GM12873 (cell line): ENCODE data around the gene YAP1.

Experiments
- TF ChIP-seq, protein P1 (sequence below): IDR thresholded peaks from 2 replicates; pipeline ENCODE4 v1.5.1; 2012; ENCODE audit warnings: low read depth, mild to moderate bottlenecking, moderate library complexity, low read length, control low read depth; ENCODE audit not compliant: insufficient read depth; ENCODE audit errors: missing control alignments

The YAP1 gene

DNA sequence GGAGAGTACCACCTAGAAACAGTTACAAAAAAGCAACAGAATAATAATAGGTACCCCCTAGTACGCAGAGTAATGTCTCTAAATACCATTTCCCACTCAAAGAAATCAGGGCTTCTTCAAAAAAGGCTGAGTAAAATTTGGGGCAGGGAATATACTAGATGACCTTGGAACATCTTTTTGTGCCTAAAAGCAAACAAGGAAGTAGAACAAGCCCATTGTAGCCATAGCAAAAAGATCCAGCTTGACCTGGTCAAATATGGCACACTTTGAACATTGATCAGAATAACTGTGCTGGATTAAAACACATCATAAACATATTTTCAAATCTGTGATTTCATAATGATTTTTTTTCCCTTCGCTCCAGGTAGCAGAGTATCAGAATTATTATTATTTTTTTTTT lies 91.5 kb downstream of the YAP1 start:
- TF ChIP-seq, protein P1, sequence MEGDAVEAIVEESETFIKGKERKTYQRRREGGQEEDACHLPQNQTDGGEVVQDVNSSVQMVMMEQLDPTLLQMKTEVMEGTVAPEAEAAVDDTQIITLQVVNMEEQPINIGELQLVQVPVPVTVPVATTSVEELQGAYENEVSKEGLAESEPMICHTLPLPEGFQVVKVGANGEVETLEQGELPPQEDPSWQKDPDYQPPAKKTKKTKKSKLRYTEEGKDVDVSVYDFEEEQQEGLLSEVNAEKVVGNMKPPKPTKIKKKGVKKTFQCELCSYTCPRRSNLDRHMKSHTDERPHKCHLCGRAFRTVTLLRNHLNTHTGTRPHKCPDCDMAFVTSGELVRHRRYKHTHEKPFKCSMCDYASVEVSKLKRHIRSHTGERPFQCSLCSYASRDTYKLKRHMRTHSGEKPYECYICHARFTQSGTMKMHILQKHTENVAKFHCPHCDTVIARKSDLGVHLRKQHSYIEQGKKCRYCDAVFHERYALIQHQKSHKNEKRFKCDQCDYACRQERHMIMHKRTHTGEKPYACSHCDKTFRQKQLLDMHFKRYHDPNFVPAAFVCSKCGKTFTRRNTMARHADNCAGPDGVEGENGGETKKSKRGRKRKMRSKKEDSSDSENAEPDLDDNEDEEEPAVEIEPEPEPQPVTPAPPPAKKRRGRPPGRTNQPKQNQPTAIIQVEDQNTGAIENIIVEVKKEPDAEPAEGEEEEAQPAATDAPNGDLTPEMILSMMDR = no peak

DNA sequence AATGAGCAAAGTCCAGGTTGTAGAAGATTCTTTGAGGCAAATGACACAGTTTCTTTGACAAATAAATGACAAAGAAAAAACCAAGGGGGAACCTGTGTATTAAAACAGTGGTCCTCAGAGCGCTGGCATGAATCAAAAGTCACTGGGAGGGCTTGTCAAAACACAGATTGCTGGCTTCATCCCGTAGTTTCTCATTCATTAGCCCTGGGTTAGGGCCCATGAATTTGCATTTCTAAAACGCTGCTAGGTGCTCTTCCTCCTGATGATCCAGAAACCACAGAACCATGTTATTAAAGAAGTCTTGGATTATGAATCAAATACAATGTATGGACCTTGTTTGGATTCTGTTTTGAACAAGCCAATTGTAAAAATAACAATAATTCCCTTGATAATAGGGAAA lies 92.7 kb downstream of the YAP1 start:
- TF ChIP-seq, protein P1 = no peak

DNA sequence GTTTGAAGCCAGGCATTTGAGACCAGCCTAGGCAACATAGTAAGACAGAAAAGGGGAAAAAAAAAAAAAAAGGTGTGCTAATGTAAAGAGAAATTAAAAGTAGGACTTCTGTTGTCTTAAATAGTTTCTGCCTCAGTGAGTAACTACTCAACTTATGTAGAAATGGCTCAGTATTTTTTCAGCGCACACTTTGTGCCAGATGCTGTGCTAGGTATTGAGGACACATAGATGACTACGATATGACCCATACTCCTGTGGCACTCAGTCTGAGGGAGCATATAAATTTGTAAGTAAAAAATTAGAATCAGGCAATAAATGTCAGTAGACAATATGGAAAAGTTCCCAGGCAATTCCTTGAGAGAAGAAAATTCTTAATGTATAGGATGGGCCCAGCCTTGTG lies 93.9 kb downstream of the YAP1 start:
- TF ChIP-seq, protein P1 = no peak

DNA sequence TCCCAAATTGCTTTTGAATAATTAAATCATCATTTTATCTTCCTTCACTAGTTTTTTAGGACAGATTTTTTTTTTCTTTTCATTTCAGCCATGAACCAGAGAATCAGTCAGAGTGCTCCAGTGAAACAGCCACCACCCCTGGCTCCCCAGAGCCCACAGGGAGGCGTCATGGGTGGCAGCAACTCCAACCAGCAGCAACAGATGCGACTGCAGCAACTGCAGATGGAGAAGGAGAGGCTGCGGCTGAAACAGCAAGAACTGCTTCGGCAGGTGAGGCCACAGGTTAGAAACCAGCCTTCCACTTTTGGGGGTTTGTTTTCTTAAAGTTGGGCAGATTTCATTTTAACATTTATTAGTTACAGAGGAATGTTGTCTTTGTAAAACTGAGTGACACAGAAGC lies 95.6 kb downstream of the YAP1 start:
- TF ChIP-seq, protein P1 = no peak

DNA sequence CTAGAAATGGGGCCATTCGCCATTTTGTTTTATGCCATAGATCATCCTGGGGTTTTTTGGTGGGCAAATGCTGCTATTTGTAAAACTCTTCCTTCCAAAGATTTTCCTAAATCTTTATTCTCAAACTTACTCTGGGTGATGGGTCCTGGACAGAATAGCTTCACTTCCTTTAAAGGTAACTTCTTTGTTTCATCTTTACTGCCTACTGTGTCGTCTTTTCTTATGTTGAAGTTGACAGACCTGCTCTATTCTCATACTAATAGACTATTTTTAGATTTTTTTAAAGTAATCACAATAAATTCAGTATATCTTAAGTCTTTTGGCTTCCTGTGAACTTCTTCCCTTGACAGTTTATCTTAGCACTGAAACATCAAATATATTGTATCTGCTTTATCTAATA lies 98.6 kb downstream of the YAP1 start:
- TF ChIP-seq, protein P1 = no peak

DNA sequence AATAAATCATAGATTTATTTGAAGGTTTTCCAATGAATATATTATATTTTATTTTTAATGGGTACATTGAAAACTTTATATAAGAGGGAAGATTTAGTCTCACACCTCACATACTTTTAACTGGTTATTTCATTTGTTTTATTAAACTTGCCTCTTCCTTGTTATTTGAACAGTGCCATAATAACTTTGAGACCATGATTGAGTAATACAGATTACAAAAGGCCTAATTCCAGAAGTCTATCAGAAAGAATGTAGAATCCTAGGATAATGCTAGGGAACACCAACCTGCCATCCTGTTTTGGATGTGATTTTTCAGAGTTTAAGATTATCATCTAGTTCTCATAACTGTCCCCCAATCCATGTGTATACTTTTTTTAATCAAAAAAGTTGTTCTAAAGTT lies 104.4 kb downstream of the YAP1 start:
- TF ChIP-seq, protein P1 = no peak

DNA sequence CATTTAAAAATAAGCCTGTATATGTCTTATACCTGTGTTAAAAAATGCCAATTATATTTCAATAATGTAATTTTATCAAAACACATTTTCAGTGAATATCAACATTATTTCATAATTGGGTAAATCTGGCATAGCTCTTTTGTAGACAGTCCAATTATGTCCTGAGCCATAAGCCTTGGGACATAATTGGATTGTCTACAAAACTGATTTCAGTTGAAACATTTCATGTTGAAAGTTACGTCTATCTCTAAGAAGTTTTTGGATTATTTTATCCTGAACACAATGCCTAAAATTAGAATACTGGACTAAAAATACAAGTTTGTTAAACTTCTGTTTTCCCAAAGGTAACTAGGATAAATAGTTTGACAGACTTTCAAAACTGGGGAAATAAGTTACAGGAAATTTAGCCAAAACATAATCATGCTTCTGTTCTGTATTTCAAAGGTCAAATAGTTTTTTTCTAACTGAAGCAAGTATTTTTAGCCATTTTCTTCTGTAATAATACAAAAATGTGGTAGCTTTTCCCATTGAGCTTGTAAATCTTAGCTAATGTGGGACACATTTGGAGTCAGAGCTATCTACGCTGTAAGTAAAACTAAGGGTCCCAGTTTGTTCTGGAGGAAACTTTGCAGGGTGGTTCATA lies 106.3 kb downstream of the YAP1 start:
- TF ChIP-seq, protein P1 = no peak
